NCI-H146 (cell line): ENCODE results near the gene SNX20.

Source experiments
- DNase-seq: peaks from one replicate; lab custom pipeline; 2025; lab: John Stamatoyannopoulos, UW

SNX20 gene

GRCh38 chr16:50681021-50681885 lies at the start of gene SNX20:
SNX20 (minus strand) TSS chr16:50681312; CDS start chr16:50677526, 3,786 bp downstream.
- DNase-seq = no peak

- DNase-seq = no peak
Observed at GRCh38 chr16:50724306-50724705, 43.2 kb upstream of the SNX20 start.

GRCh38 chr16:50722960-50723359 lies 41.8 kb upstream of the SNX20 start:
- DNase-seq = no peak

GRCh38 chr16:50722405-50722737 lies 41.3 kb upstream of the SNX20 start:
- no peak for DNase-seq

GRCh38 chr16:50721549-50722404 lies 40.7 kb upstream of the SNX20 start:
- peak; percentile 77 for DNase-seq

- DNase-seq = peak; percentile 53
Observed at GRCh38 chr16:50719401-50720337, 38.6 kb upstream of the SNX20 start.

GRCh38 chr16:50718761-50719400 lies 37.8 kb upstream of the SNX20 start:
- no peak for DNase-seq

GRCh38 chr16:50718061-50718760 lies 37.1 kb upstream of the SNX20 start:
- DNase-seq = no peak

GRCh38 chr16:50717494-50717893 lies 36.4 kb upstream of the SNX20 start:
- no peak for DNase-seq

GRCh38 chr16:50717091-50717490 lies 36.0 kb upstream of the SNX20 start:
- DNase-seq = no peak

GRCh38 chr16:50712956-50713355 lies 31.8 kb upstream of the SNX20 start:
- no peak for DNase-seq

- no peak for DNase-seq
Observed at GRCh38 chr16:50712560-50712898, 31.4 kb upstream of the SNX20 start.

GRCh38 chr16:50711862-50712559 lies 30.9 kb upstream of the SNX20 start:
- DNase-seq = no peak

- DNase-seq = no peak
Observed at GRCh38 chr16:50711040-50711439, 29.9 kb upstream of the SNX20 start.

- DNase-seq = no peak
Observed at GRCh38 chr16:50709980-50710379, 28.9 kb upstream of the SNX20 start.

GRCh38 chr16:50709061-50709684 lies 28.1 kb upstream of the SNX20 start:
- no peak for DNase-seq

GRCh38 chr16:50708373-50709060 lies 27.4 kb upstream of the SNX20 start:
- no peak for DNase-seq

- DNase-seq = no peak
Observed at GRCh38 chr16:50706250-50706649, 25.1 kb upstream of the SNX20 start.

GRCh38 chr16:50705436-50706110 lies 24.5 kb upstream of the SNX20 start:
- no peak for DNase-seq
